ENCODE results near the gene PHEX. TPM values are rescaled to one million over a fixed set of nuclear protein-coding genes. Genes with fewer than 3 reads are reported as not detected.

The PHEX gene
- polyA plus RNA-seq, 1 donor from 2014 or later, result 0.59 TPM

DNA sequence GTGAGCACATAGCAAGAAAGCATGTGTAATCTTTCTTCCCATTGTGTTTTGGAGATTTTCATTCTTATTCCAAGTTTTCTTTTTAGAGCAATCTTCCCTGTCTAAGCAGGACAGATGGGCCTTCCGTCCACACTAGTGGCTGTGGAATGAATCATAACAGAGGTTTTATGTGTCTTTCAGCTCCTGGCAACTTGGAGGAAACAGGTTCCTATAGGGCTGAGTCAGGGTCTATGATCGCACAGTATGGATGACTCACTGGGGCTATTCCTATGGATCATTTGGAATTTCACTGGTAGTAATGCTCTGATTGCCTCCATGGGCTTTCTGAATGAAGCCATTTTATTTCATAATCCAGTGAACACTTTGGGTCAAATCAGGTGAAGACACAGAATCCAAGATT lies 188.8 kb downstream of the PHEX start:
- Histone ChIP-seq H3K4me3 (ENCODE audit: low read length) (no peak overlapping the region), H3K9me2 (ENCODE audit: insufficient read depth, low read length) (no peaks in the 10 kb centered on the region), H3K27me3 (ENCODE audit: insufficient read depth, low read depth, low read length) (no peaks in the 10 kb centered on the region), H3K9me3 (ENCODE audit: low read length) (no peaks in the 10 kb centered on the region), H2AFZ (ENCODE audit: low read depth, low read length) (no peak overlapping the region), H3K79me2 (replicated peaks; ENCODE audit: insufficient read depth, low read length) (no peaks in the 10 kb centered on the region), H3K4me2 (ENCODE audit: low read length) (no peak overlapping the region), H3K9ac (ENCODE audit: low read length) (no peak overlapping the region), H3F3A (ENCODE audit: insufficient read depth, low read length, poor library complexity, severe bottlenecking) (no peaks in the 10 kb centered on the region), H4K20me1 (ENCODE audit: insufficient read depth) (no peaks in the 10 kb centered on the region), H3K36me3 (ENCODE audit: insufficient read depth, low read length) (no peaks in the 10 kb centered on the region), H3K27ac (ENCODE audit: low read length) (no peak overlapping the region)
- TF ChIP-seq RAD21 (conservative IDR thresholded peaks at IDR 0.05) (no peak), TAF1 (IDR thresholded peaks at IDR 0.05; ENCODE audit: low read depth) (no peak), POLR2AphosphoS5 (IDR thresholded peaks at IDR 0.05) (no peak), EP300 (conservative IDR thresholded peaks at IDR 0.05; ENCODE audit: poor library complexity, severe bottlenecking) (no peak), EZH2 (IDR thresholded peaks at IDR 0.05; ENCODE audit: borderline replicate concordance, insufficient read depth, low read length, poor library complexity, severe bottlenecking) (no peak), SMC3 (conservative IDR thresholded peaks at IDR 0.05; ENCODE audit: poor library complexity) (no peak), MXI1 (conservative IDR thresholded peaks at IDR 0.05; ENCODE audit: poor library complexity, severe bottlenecking) (no peak)
- TF ChIP-seq, protein P1, sequence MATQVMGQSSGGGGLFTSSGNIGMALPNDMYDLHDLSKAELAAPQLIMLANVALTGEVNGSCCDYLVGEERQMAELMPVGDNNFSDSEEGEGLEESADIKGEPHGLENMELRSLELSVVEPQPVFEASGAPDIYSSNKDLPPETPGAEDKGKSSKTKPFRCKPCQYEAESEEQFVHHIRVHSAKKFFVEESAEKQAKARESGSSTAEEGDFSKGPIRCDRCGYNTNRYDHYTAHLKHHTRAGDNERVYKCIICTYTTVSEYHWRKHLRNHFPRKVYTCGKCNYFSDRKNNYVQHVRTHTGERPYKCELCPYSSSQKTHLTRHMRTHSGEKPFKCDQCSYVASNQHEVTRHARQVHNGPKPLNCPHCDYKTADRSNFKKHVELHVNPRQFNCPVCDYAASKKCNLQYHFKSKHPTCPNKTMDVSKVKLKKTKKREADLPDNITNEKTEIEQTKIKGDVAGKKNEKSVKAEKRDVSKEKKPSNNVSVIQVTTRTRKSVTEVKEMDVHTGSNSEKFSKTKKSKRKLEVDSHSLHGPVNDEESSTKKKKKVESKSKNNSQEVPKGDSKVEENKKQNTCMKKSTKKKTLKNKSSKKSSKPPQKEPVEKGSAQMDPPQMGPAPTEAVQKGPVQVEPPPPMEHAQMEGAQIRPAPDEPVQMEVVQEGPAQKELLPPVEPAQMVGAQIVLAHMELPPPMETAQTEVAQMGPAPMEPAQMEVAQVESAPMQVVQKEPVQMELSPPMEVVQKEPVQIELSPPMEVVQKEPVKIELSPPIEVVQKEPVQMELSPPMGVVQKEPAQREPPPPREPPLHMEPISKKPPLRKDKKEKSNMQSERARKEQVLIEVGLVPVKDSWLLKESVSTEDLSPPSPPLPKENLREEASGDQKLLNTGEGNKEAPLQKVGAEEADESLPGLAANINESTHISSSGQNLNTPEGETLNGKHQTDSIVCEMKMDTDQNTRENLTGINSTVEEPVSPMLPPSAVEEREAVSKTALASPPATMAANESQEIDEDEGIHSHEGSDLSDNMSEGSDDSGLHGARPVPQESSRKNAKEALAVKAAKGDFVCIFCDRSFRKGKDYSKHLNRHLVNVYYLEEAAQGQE (IDR thresholded peaks at IDR 0.05; ENCODE audit: borderline replicate concordance), result no peak
- TF ChIP-seq, protein P2, sequence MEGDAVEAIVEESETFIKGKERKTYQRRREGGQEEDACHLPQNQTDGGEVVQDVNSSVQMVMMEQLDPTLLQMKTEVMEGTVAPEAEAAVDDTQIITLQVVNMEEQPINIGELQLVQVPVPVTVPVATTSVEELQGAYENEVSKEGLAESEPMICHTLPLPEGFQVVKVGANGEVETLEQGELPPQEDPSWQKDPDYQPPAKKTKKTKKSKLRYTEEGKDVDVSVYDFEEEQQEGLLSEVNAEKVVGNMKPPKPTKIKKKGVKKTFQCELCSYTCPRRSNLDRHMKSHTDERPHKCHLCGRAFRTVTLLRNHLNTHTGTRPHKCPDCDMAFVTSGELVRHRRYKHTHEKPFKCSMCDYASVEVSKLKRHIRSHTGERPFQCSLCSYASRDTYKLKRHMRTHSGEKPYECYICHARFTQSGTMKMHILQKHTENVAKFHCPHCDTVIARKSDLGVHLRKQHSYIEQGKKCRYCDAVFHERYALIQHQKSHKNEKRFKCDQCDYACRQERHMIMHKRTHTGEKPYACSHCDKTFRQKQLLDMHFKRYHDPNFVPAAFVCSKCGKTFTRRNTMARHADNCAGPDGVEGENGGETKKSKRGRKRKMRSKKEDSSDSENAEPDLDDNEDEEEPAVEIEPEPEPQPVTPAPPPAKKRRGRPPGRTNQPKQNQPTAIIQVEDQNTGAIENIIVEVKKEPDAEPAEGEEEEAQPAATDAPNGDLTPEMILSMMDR (IDR thresholded peaks at IDR 0.05; ENCODE audit: poor library complexity, severe bottlenecking), result no peak

DNA sequence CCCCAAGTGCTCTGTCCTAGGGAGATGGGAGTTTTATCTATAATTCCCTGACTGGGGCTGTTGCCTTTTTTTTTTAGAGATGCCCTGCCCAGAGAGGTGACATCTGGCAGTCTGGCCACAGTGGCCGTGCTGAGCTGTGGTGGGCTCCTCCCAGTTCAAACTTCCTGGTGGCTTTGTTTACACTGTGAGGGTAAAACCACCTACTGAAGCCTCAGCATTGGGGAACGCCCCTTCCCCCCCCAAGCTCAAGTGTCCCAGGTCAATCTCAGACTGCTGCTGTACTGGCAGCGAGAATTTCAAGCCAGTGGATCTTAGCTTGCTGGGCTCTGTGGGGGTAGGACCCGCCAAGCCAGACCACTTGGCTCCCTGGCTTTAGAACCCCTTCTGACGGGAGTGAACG lies 202.3 kb downstream of the PHEX start:
- Histone ChIP-seq H3K9ac (ENCODE audit: low read length) (no peak overlapping the region), H3K4me3 (ENCODE audit: low read length) (no peak overlapping the region)

More for the DNA sequence above, 202.3 kb downstream of the PHEX start:
- no peaks in the 10 kb centered on the region for H3K79me2 ChIP-seq (replicated peaks; ENCODE audit: insufficient read depth, low read length)
- TF ChIP-seq TAF1 (IDR thresholded peaks at IDR 0.05; ENCODE audit: low read depth) (no peak), POLR2AphosphoS5 (IDR thresholded peaks at IDR 0.05) (no peak), RAD21 (conservative IDR thresholded peaks at IDR 0.05) (no peak), SMC3 (conservative IDR thresholded peaks at IDR 0.05; ENCODE audit: poor library complexity) (no peak), MXI1 (conservative IDR thresholded peaks at IDR 0.05; ENCODE audit: poor library complexity, severe bottlenecking) (no peak)
- TF ChIP-seq, protein P2 (IDR thresholded peaks at IDR 0.05; ENCODE audit: poor library complexity, severe bottlenecking), result no peak
- TF ChIP-seq, protein P1 (IDR thresholded peaks at IDR 0.05; ENCODE audit: borderline replicate concordance), result no peak
- H3K9me3 ChIP-seq (ENCODE audit: low read length), result no peaks in the 10 kb centered on the region
- no peaks in the 10 kb centered on the region for H4K20me1 ChIP-seq (ENCODE audit: insufficient read depth)
- H3K4me2 ChIP-seq (ENCODE audit: low read length), result no peak overlapping the region
- no peaks in the 10 kb centered on the region for H3K27me3 ChIP-seq (ENCODE audit: insufficient read depth, low read depth, low read length)
- H3K9me2 ChIP-seq (ENCODE audit: insufficient read depth, low read length), result no peaks in the 10 kb centered on the region
- H3K27ac ChIP-seq (ENCODE audit: low read length), result no peak overlapping the region
- no peaks in the 10 kb centered on the region for H3K36me3 ChIP-seq (ENCODE audit: insufficient read depth, low read length)
- H2AFZ ChIP-seq (ENCODE audit: low read depth, low read length), result no peak overlapping the region
- no peaks in the 10 kb centered on the region for H3F3A ChIP-seq (ENCODE audit: insufficient read depth, low read length, poor library complexity, severe bottlenecking)
